HG03520 (cell line): Measurements from ENCODE around the gene ENTPD1.
"Not testable (repeated sequence)": the region's sequence is repeated elsewhere in the genome, so short reads cannot be mapped to it uniquely, and the experiment has no call there.

Experiments
- ATAC-seq: cut with Tn5 transposase; IDR thresholded peaks from one replicate; pipeline ENCODE4 v1.9.1; 2021; ENCODE audit warnings: mild to moderate bottlenecking, moderate library complexity; ENCODE audit not compliant: unreplicated experiment

The ENTPD1 gene

DNA sequence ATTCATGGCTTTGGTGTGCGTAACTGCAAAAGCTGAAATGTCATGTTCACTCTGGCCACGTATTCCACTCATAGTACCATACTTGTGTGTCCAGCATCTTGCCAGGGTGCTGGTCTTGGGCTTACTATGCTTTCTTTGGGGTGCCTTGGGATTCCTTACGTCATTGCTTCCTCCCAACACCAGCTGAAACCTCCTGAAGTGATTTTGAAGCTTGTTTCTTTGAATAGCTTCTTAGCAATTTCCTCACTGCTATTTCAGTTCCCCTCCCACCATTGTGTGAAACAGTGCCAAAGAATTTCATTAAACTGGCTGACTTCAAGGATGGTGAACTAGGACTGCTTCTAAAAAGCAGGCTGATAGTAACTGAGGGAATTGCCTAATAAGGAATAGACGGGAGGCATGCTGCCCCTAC is 36.9 kb downstream of the ENTPD1 start:
- ATAC-seq, result no peak

DNA sequence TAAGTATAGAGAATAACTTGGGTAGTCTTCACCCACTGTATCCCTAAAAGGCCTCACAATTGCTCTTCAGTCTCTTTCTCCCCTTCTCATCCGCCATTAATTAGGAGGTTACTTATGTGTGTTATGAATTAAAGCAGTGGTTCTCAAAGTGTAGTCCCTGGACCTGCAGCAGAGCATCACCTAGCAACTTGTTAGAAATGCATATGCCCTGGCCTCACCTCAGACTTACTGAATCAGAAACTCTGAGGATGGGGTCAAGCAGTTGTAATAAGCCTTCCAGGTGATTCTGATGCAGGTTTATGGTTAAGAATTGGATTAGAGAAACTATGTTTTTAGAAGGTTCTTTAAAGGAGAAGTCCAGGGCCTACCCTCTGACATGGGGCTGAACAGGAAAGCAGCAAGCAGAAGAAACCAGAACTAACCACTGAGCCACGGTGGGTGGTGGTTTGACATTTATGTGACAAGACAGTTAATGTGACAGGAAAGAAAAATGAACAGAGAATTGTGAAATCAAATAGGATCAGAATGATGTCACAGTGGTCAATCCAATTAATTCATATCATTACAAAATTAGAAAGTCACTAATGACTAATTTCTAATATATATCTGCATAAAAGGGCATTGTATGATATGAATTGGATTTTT is 37.6 kb downstream of the ENTPD1 start:
- peak; percentile 34 for ATAC-seq

DNA sequence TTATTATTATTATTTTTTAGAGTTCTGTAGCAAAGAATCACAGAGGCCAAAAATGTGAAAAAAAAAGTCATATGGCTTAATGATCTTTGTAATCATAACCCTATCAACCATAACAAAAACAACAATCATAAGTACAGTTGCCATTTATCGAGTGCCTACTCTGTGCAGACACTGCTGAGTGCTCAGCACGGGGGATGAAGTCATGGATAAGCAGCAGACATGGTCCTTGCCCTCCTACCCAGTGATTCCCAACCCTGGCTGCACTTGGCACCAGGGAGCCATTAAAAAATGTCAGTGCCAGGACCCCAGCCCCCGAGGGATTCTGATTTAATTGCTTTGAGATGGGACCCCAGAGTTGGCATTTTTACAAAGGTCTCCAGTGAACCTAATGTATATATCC is 38.2 kb downstream of the ENTPD1 start:
- no peak for ATAC-seq

DNA sequence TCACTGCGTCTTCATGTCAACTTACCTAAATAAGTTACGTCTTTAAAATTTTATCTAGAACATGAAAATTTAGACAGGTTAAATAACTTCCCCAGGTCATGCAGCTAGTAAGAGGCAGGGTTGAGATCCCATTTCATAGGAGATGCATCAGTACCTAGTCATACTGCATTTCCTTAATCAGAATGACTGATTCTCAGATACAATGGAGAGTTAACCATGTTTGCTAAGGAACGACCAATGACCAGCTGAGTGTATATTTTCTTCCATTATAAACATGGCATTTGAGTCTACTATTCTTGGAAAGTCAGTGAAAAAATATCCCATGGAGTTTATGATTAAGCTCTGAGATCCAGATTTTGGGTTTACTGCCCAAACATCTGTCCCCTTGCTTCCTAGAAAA is 39.6 kb downstream of the ENTPD1 start:
- no peak for ATAC-seq

DNA sequence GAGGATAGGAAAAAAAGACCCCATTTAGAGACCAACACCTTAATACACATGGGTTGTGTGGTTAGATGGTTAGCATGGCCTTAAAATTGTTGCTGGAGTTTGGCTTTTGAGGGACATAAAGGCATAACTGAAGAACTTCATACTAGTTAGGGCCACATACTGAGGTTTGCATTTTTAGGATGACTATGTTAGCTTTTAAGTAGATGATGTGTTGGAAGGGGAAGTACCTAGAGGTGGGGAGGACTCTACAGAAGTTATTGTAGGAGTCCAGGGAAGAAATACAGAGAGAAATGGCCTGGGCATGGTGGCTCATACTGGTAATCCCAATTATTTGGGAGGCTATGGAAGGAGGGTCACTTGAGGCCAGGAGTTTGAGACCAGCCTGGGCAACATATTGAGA is 40.5 kb downstream of the ENTPD1 start:
- ATAC-seq, result no peak

DNA sequence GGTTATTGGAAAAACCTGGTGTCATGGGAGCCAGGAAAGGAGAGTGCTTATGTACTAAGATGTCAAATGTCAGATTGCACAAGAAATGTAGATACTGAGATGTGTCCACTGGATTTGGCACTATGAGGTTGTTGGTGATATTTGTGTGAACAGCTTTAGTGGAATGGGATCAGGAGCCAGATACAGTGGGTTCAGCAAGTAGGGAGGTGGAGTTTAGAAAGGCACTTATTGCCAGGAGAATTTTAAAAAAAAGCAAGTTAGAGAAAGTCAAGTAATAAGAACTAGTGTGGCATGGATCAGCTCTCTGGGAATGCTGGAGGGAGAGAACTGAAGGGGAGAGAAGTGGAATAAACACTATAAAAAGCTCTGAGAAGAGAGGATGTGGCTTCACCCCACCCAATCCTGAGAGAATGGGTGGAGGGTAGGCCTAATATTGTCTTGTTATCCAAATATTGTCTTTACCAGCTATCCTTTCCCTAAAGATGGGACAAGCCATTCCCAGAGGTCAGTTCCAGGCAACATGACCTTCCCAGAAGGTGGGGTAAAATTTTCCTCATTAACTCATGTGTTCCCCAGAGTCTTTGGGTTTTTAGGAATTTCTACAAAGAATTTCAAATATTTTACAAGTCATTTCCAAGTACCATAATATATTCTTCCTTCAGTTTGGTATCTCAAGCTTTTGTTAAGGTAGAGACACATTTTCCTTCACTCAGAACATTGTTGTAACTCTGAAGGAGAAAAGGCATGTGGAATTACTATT is 42.3 kb downstream of the ENTPD1 start:
- ATAC-seq, result no peak

DNA sequence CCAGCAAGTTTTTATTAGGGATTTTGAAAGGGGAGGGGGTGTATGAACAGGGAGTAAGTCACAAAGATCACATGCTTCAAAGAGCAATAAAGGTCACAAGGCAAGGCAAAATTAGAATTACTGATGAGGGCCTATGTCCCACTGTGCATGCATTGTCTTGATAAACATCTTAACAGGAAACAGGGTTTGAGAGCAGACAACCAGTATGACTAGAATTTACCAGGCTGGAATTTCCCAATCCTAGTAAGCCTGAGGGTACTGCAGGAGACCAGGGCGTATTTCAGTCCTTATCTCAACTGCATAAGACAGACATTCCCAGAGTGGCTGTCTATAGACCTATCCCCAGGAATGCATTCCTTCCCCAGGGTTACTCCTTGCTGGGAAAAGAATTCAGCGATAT is 44.3 kb downstream of the ENTPD1 start:
- not testable (repeated sequence) for ATAC-seq

GRCh38 chr10:95806687-95807380 is 50.9 kb downstream of the ENTPD1 start:
- not testable (repeated sequence) for ATAC-seq

DNA sequence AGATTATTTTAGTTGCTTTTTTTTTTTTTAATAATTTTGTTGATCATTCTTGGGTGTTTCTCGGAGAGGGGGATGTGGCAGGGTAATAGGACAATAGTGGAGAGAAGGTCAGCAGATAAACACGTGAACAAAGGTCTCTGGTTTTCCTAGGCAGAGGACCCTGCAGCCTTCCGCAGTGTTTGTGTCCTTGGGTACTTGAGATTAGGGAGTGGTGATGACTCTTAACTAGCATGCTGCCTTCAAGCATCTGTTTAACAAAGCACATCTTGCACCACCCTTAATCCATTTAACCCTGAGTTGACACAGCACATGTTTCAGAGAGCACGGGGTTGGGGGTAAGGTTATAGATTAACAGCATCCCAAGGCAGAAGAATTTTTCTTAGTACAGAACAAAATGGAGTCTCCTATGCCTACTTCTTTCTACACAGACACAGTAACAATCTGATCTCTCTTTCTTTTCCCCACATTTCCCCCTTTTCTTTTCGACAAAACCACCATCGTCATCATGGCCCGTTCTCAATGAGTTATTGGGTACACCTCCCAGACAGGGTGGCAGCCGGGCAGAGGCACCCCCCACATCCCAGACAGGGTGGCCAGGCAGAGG is 52.8 kb downstream of the ENTPD1 start:
- not testable (repeated sequence) for ATAC-seq

GRCh38 chr10:95809370-95810197 is 53.6 kb downstream of the ENTPD1 start:
- ATAC-seq, result no peak

- ATAC-seq, result no peak
These were observed 54.4 kb downstream of the ENTPD1 start for GRCh38 chr10:95810198-95810976.

DNA sequence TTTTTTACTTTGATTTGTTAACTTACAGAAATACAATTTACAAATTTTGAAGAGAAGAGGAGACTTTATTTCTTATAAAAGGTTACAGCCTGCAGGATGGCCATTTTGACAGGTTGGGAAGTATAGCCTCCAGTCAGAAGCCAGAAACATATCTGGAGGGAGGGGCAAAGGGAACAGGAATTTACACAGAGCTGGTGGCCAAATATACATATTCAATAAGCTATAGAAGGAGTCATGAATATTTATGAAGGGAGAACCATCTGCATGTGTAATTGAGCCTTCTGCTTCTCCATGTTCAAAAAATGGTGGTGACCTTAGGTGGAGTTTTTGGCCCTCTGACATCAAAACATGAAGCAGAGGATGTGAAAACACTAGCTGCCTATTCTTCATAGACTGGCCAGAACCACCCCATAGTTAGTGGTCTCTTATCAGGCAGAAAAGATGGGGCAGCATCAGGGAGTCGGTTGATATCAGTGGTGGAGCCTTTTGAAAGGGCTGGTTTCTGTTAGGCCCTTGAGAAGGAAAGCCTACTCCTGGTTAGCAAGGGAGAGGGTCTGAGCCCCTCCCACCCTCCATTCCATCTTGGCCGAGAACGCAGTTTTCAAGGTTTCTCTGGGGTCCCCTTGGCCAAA is 57.2 kb downstream of the ENTPD1 start:
- ATAC-seq, result no peak

DNA sequence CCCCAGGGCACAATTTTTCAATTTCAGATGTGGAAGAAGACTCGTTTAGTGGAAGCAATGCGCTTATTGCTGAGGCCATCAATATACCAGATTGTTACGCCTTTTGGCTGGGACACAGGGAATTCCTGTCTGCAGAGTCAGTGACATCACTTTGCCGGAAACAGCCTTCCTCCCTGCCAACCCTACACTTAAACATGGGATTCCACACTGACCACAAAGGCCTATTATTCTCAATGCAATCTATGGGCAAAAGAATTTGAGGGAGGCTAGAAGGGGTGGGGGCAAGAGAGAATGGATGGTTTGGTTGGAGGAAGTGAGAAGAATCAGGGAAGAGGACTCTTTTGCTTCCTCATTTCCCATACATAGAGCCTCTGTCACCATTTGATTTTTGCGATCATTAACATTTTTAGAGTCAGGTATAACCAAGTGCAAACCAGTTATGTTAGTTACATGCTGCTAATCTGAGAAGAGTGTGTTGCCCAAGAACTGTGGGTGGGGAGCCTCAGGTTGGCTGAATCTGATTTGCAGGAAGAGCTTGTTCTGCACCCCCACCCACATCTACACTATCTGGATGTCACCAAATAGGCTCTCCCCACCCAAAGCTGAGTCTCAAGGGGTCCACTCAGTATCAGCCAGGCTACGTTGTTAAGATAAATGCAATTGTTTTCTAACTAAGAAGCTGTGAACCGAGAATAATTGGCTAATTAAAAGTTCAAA is 58.2 kb downstream of the ENTPD1 start:
- no peak for ATAC-seq

DNA sequence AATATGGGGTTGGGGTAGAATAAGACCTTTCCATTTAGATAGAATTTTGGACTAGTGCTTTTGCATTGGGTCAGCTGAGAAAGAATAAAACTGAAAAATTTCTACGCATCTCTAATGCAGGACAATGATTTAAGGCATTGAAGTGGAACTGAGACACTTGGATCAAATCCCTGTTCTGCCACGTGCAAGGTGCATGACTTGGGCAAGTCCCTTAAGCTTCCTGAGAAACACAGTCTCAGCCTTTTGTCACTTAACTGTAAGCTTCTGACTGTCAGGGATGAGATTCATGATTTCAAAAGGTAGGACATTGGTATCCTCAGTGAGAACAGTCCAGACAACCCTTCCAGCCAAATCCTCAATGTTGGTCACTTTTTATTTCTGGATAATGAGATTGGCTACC is 59.2 kb downstream of the ENTPD1 start:
- ATAC-seq, result no peak

DNA sequence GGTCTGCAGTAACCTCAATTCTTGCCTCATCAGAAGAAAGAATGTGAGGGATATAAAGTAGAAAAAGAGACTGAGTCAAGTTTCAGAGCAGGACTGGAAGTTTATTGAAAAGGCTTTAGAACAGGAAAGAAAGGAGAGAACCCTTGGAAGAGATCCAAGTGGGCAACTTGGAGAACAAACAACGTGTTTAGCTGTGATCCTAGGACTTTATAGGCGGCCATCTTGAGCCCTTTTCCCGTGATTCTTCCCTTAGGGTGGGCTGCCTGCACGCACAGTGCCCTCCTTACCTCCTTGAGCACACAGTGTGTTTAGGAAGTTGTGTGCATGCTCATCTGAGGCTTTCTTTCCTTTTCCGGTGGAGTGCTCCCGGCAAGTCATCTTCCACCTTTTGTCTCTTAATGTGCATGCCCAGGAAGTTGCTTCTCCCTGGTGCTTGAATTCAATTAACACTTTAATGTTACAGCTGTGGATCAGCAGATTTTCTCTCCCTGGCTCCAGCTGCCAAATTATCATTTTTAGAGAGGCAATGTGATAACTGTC is 59.8 kb downstream of the ENTPD1 start:
- ATAC-seq, result no peak

DNA sequence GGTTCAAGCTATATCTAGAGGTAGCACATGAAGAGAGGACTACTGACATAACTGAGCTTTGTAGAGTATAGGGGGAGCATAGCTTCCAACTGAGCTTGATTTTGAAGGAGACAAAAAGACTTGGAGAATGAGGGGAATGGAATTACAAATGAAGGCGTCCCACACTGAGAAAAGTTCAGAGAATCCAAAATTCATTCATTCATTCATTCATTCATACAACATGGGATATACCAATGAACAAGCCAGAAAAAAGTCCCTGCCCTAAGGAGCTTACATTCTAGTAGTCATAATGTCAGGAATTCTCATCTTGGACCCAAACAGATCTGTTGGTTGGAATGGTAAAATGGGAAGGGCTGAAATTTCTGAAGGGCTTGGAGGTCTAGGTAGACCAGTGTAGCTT is 62.0 kb downstream of the ENTPD1 start:
- ATAC-seq, result no peak

- no peak for ATAC-seq
These were observed 62.7 kb downstream of the ENTPD1 start for GRCh38 chr10:95818668-95819067.

DNA sequence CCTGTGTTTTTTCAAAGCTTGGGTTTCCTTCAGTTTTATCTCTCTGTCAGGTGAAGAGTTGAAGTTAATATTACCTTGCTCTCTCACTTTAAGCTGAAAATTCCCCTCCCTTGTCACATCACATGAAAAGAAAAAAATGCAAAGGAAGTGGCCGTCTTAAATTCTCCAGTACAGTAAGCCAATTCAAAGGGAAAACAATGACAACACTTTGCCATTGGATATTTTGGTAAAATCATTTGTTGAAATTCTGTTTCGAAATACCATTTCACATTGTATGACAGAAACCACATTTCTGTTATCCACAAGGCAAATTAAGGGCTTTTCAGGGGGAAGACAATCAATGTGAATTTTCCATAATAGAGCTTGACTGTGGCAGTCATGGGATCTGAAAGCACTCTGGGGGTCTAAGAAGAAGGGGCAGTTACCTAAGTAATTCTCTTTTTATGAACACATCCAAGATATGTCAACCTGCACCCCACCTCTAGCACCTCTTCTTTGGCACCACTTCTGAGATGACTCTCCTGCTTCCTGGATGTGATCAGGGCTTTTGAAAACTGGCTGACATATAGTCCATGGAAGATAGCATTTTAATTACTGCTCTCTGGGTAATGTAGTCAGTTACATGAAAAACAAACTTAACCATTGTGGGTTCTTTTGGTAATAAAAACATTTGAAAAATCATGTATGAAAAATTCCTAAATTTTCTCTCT is 63.8 kb downstream of the ENTPD1 start:
- no peak for ATAC-seq
